Limb (tissue), 2 donors: Measurements from ENCODE around the gene CYP4B1.
"Not testable (repeated sequence)": the region's sequence is repeated elsewhere in the genome, so short reads cannot be mapped to it uniquely, and the experiment has no call there.

Experiments used
- DNase-seq, 2 donors: peaks; one replicate each; pipeline ENCODE4 v3.0.0-alpha.2; 2016; ENCODE audit errors: extremely low spot score in 2 of 2

CYP4B1 gene

DNA sequence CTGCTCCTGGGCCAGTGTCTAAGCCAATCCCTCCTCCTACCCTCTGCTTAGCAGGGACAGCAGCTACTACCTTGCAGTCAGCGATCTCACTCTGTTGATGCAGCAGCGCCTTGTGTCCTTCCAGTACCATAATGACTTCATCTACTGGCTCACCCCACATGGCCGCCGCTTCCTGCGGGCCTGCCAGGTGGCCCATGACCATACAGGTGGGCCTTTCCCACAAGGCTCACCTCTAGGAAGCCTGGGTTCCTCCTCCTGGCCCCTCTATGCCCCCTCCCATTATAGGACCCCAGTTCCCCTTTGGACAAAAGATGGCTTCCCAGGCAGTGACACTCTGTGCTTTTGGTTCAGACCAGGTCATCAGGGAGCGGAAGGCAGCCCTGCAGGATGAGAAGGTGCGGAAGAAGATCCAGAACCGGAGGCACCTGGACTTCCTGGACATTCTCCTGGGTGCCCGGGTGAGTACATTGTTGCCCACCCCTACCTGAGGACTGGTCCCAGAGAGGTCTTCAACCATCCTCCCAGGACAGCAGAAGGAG lies 15.1 kb downstream of the CYP4B1 start:
- no peak for DNase-seq

DNA sequence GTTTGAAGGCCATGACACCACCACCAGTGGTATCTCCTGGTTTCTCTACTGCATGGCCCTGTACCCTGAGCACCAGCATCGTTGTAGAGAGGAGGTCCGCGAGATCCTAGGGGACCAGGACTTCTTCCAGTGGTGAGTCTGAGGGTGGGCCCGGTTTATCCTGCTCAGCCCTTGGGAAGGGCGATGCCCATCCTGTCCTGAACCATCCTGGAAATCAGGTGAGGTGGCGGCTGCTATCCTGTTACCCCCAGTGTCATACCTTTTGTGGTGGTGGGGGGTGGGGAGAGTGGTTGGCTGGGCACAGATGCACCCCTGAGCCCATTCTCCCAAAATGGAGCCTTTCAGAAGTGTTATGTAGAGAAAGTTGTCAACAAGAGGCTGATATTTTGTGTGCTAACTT lies 16.3 kb downstream of the CYP4B1 start:
- no peak for DNase-seq

DNA sequence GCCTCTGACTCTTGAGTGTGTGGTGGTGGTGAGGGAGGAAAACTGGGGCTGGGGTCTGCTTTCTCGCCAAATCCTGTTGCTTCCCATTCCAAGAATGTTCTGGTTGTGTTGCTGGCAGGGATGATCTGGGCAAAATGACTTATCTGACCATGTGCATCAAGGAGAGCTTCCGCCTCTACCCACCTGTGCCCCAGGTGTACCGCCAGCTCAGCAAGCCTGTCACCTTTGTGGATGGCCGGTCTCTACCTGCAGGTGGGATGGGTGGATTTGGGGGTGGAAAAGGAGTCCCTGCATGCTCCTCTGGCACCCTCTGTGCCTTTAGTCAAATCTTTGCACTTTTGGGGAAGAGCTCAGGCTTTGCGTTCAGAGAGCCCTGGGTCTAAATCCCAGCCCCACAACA lies 18.1 kb downstream of the CYP4B1 start:
- no peak for DNase-seq

DNA sequence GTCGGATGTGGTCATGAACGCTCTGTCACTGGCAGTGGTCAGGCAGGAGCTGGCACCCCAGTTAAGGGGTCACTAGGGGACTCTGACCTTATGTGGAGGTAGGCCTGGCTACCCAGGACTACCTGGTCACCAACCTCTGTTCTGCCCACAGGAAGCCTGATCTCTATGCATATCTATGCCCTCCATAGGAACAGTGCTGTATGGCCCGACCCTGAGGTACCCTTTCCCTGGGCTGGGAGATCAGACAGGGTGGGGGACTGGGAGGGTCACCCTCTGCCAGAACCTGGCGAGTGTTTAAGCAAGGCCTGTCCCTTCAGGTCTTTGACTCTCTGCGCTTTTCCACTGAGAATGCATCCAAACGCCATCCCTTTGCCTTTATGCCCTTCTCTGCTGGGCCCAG lies 19.0 kb downstream of the CYP4B1 start:
- DNase-seq = no peak

DNA sequence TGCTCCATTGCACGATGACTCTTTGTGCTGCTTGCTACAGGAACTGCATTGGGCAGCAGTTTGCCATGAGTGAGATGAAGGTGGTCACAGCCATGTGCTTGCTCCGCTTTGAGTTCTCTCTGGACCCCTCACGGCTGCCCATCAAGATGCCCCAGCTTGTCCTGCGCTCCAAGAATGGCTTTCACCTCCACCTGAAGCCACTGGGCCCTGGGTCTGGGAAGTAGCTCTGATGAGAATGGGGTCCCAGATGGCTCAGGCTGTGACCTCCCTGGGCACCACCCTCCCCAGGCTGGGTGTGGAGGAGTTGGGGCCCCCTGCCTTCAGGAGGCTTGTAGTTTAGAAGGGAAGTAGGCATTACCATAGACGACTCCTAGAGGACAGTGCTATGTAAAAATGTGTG lies 19.7 kb downstream of the CYP4B1 start:
- DNase-seq = no peak

DNA sequence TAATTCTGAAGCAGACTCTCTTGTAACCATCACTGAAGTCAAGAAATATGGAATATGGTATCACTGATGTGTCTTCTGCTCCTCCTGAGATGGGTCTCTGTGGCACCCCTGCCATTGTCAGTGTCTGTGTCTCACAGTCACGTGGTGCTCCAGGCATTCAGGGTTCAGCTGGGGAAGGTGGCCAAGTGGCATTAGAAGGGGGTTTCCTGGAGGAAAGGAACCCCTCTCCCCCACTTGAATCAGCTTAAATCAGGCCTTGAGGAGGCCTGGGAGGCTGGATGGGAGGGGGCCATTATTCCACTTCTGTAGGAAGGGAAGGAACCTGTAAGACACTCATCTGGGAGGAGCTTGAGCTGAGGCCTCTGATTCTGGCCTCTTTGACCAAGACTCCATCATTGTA lies 20.5 kb downstream of the CYP4B1 start:
- no peak for DNase-seq

DNA sequence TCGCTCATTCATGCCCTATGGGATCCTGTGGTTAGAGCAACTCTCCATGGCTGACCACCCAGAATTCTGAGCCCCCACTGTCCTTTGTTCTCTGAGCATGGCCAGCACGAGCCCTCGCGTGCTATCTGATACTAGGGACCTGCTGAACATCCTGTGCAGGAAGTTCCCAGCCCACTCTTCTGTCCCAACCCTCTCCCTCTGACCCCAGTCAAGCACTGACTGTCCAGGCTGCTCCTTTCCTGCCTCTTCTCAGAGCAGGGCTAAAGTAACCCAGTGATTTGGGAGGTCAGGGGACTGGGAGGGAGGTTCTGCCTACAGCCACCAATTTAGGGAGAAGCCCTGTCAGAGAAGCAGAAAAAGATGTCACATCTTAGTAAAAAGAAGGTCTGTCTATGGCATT lies 21.2 kb downstream of the CYP4B1 start:
- no peak for DNase-seq

DNA sequence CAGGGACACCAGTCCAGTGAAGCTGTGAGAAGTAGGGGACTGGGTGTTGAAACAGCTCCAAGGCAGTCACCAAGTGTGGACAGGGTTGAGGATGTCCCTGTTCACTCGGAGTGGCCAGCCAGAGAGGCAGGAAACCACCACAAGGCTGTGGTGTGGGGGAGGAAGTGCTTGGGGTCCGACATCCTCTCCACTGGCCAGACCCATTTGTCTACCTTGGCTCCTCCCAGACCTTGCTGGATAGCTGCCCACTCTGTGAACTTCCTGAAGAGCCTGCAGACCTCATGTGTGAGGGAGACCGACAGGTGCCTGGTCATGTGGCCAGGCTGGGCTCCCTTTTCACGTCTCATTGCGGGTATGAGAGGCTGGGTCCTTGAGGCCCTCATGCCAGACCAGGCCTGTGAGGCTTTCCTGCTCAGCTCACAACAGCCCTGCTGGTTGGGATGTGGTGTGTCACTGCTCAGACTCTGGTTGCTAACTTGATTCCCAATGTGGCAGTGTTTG lies 21.8 kb downstream of the CYP4B1 start:
- DNase-seq = no peak

DNA sequence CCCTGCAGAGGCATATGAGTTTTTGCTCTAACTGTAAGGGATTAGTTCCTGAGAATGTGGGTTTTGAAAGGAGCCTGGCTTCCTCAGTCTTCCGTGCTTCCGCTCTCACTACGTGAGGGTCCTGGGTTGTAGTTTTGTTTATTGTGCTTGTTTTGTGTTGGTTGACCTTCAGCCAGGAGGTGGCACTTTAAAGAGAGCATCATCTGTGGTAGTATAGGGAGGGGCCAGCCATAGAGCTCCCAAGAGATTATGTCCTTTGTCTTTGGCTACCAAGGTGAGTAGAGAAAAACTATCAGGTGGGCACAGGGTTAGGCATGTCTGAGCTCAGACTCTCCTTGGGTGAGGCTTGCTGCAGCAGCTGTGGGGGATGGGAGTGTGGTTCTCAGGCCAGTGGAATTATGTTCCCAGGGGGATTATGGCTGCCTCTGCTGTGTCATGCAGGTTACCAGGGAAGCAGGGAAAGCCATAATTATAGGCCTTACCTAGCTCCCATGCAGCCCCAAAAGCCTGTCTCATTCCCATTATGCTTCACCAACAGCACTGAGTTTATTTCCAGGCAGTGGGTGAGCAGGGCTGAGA lies 23.5 kb downstream of the CYP4B1 start:
- DNase-seq = no peak

DNA sequence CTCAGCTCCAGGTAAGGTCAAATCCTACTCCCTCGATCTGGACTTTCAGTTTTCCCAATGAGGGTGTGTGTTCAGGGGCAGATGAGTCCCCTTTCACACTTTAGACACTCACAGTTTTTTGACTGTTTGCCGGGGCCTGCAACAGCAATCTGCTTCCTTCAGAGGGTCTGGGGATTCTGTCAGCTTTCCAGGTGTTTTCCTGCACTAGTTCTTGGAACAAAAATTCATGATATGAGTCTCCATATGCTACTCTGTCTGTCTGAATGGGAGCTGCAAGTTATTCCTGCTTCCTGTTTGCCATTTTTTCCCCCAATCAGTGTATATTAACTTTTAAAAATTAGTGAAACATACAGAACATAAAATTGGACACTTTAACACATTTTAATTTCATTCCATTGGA lies 24.3 kb downstream of the CYP4B1 start:
- no peak for DNase-seq

DNA sequence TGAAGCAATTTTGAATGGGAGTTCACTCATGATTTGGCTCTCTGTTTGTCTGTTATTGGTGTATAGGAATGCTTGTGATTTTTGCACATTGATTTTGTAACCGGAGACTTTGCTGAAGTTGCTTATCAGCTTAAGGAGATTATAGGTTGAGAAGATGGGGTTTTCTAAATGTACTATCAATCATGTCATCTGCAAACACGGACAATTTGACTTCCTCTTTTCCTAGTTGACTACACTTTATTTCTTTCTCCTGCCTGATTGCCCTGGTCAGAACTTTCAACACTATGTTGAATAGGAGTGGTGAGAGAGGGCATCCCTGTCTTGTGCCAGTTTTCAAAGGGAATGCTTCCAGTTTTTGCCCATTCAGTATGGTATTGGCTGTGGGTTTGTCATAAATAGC lies 28.0 kb downstream of the CYP4B1 start:
- not testable (repeated sequence) for DNase-seq

DNA sequence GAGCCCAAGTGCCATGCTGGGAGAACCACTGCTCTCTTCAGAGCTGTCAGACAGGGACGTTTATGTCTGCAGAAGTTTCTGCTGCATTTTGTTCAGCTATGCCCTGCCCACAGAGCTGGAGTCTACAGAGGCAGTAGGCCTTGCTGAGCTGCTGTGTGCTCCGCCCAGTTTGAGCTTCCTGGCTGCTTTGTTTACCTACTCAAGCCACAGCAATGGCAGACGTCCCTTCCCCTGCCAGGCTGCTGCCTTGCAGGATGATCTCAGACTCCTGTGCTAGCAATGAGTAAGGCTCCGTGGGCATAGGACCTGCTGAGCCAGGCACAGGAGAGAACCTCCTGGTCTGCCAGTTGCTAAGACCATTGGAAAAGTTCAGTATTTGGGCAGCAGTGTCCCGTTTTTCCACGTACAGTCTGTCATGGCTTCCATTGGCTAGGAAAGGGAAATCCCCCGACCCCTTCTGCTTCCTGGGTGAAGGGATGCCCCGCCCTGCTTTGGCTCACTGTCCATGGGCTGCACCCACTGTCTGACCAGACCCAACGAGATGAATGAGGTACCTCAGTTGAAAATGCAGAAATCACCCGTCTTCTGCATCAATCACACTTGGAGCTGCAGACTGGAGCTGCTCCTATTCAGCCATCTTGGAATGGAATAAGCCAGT lies 31.9 kb downstream of the CYP4B1 start:
- DNase-seq = no peak

DNA sequence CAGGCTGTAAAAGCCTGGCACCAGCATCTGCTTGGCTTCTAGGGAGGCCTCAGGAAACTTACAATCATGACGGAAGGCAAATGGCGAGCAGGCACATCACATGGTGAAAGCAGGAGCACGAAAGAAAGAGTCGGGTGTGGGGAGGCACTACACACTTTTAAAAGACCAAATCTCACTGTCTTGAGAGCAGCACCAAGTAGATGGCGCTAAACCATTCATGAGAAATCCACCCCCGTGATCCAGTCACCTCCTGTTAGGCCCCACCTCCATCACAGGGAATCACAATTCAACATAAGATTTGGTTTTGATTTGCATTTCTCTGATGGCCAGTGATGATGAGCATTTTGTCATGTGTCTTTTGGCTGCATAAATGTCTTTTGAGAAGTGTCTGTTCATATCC lies 36.6 kb downstream of the CYP4B1 start:
- not testable (repeated sequence) for DNase-seq

DNA sequence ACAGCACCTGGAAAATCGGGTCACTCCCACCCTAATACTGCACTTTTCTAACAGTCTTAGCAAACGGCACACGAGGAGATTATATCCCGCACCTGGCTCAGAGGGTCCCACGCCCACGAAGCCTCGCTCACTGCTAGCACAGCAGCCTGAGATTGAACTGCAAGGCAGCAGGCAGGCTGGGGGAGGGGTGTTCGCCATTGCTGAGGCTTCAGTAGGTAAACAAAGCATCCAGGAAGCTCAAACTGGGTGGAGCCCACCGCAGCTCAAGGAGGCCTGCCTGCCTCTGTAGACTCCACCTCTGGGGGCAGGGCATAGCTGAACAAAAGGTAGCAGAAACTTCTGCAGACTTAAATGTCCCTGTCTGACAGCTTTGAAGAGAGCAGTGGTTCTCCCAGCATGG lies 47.5 kb downstream of the CYP4B1 start:
- DNase-seq = not testable (repeated sequence)

DNA sequence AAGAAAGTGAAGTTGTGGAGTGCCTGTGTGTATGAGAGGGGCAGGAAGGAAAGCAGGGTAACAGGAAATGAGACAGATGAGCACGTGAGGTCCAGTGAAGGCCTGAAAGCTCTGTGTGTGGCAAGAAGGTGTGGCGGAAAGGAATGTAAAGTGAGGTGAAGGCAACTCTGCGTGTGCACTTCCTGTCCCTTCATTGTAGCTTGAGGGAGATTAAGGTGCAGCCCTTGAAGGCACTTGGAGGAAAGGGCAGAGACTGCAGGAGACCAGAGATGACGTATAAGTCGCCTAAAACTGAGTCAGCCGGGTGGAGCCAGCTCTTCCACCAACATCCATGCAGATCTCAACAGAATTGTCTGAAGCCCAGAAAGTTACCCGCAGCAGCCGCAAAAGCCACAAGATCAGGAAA lies 58.8 kb downstream of the CYP4B1 start:
- not testable (repeated sequence) for DNase-seq

DNA sequence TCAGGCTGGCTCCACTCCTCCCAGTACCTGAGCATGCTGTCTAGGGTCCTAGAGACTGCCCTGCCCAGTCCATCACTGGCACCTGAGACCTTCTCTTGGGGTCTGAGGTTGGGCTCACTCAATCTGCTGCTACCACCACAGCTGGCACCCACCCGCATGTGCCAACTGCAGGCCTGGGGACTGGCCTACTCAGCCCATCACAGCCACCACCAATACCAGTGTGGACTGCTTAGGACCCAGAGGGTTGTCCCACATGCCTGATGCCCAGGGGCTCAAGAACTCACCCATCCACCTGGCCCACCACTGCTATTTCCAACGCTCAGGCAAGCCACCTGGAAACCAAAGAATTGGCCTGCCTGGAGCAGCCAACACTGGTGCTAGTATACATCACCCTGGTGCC lies 63.5 kb downstream of the CYP4B1 start:
- no peak for DNase-seq
